ENCODE data around the gene RTL9.
"Not testable (repeated sequence)": the region's sequence is repeated elsewhere in the genome, so short reads cannot be mapped to it uniquely, and the experiment has no call there.

RTL9 gene

DNA sequence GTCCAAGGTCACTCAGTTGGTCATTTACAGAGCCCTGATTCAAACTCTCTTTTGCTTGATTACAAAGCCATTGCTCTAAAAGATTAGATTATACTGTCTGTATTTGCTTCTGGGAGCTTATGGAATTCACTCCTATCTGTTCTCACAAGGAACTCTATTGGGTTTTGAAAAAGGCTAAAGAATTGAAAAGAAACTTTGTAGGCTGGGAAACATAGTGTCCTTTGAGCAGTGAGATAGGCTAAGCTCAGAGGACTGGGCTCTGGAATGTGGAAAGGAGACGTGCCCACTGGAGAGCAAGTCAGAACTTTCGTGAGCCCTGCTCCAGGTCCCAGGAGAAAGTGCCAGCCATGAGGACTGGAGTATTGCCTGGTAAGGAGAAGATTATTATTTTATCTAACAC, at the start of gene RTL9:
Gene RTL9 (plus strand): TSS at position 301 of the 400 bp plus-strand sequence. CDS start 91,770 bp downstream, outside the sequence.
- no peak within 1 kb of the TSS for H3K4me3 ChIP-seq (ENCODE audit: low read depth, low read length)

DNA sequence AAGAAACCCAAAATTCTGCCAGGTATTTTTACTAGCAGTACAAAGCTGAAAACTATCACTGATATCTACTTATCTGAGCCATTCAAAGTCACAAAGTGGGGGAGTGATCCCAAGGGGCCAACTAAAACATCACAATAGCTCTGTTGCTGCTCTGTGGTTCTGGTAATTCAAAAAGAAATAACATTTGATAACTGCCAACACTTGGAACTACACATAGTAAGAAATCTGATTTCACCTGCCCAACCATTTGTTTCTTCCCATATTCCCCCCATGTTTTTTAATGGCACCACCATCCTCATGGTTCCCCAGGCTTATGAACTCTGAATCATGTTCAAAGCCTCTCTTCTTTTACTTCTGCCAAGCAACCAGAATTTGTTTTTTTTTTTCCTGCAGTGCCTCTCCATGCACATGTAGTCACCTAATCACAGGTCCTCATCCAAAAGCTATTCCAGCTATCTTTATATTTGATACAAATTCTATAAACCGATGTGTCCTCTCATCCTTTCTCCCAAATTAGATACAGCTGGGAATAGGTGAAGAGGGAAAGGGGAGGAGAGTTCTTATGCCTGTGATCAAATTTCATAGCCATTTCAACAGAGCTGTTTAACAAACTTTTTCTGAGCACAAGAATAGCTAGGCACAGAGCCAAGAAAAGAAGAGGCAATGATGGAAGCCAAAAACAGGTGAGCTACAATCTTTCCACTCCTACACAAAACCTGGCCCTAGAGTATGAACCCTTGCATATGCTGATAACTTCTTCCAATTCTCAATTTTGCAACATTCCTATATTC, 48.5 kb upstream of the RTL9 start:
- no peak for DNase-seq (ENCODE audit: low read depth)
- no peak overlapping the region for H3K4me3 ChIP-seq (ENCODE audit: low read depth, low read length)

More for the DNA sequence above, at the start of gene RTL9:
- no peak for DNase-seq (ENCODE audit: low read depth)

- no peak for DNase-seq (ENCODE audit: low read depth)
- H3K4me3 ChIP-seq (ENCODE audit: low read depth, low read length), result no peak overlapping the region
Observed at GRCh38 chrX:110310896-110311295, 47.8 kb upstream of the RTL9 start.

- no peak for DNase-seq (ENCODE audit: low read depth)
- no peak overlapping the region for H3K4me3 ChIP-seq (ENCODE audit: low read depth, low read length)
Observed at GRCh38 chrX:110311437-110312230, 47.0 kb upstream of the RTL9 start.

- H3K4me3 ChIP-seq (ENCODE audit: low read depth, low read length), result peak overlapping the region; percentile 72
- no peak for DNase-seq (ENCODE audit: low read depth)
Observed at GRCh38 chrX:110315551-110315950, 43.1 kb upstream of the RTL9 start.

DNA sequence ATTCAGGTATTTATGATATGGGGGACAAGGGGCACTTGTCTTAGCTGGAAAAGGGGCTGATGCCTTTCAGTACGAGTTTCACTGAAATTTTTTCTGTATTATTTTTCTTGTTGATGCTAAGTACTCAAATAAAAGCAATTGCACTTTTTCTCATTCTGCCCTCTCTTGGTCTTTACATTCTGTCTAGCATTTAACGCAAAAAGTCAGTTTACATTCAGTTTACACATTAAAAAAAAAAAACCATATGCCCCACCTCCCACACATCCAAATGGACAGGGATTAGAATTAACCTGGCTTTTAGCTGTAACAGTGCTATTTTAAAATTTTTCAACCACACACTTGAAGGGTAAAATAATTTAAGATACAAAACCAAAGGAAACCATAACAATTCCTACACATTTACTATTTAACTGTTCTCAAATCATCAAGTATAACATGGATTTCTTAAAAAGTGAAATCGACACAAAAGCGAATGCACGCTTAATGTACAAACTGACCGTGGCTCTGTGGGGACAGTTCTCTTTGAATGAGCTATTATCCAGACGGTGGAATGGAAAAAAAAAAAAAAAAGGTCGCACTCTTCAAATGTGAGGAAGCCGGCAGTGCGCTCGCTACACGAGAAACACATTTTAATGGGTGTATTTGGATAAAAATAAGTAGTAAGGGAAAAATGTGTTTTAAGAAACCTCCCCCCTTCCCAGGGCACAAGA, 42.1 kb upstream of the RTL9 start:
- peak overlapping the region; percentile 72 for H3K4me3 ChIP-seq (ENCODE audit: low read depth, low read length)
- no peak for DNase-seq (ENCODE audit: low read depth)

DNA sequence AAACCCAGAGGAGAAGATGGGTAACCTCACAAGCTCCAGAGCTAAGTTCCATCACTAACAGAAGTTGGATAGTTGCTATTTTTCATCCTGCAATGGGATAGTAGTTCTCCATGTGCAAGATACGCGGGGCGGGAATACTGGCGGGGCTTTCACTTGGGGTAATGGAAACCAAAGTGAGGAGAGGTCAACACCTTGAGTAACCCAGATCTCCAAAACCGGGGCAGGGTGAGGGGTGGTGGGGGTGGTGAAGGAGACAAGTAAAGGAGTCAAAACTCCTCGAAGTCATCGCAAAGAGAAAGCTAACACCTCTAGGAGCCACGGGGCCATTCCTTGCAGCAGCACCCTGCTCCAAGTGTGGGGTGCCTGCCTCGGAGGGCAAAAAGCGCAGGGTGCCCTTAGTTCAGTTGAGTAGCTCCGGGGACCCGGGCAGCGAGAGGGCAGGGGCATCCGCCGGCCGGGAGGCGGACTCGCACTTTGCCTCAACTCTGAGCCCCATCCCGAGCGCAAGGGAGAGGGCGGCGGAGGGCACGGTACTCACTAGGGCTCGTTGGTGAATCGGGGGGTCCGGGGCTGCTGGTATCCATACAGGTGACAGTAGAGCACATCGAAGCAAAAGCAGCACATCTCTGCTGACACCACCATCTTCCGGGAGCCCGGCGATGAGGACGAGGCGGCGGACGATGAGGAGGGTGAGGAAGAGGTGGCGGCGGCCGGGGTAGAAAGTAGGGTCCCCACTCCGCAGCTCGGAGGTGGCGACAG, 41.4 kb upstream of the RTL9 start:
- DNase-seq (ENCODE audit: low read depth), result no peak
- H3K4me3 ChIP-seq (ENCODE audit: low read depth, low read length), result peak overlapping the region; percentile 72

GRCh38 chrX:110317820-110318663, 40.6 kb upstream of the RTL9 start, which contains the start of gene AMMECR1:
TSS of gene AMMECR1 (minus strand) at chrX:110318085. CDS start at chrX:110318071, 14 bp downstream.
- peak; percentile 48 for DNase-seq (ENCODE audit: low read depth)
- peak within 1 kb of the TSS; percentile 72 for H3K4me3 ChIP-seq (ENCODE audit: low read depth, low read length)

DNA sequence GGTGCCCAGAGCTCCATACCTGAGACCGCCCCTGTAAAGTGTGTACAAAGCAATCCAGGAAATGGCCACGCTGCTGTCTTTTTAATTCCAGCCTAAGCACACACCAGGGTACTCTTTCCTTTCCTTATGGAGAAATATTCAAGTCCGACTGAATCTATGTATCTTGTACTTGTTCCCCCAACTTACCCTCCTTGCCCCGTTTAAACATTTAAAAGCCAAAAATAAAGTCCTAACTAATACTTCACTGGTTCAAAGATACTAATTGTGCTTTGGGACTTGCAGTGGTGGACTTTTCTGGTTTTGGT, 40.0 kb upstream of the RTL9 start:
- H3K4me3 ChIP-seq (ENCODE audit: low read depth, low read length), result peak overlapping the region; percentile 60
- DNase-seq (ENCODE audit: low read depth), result no peak

DNA sequence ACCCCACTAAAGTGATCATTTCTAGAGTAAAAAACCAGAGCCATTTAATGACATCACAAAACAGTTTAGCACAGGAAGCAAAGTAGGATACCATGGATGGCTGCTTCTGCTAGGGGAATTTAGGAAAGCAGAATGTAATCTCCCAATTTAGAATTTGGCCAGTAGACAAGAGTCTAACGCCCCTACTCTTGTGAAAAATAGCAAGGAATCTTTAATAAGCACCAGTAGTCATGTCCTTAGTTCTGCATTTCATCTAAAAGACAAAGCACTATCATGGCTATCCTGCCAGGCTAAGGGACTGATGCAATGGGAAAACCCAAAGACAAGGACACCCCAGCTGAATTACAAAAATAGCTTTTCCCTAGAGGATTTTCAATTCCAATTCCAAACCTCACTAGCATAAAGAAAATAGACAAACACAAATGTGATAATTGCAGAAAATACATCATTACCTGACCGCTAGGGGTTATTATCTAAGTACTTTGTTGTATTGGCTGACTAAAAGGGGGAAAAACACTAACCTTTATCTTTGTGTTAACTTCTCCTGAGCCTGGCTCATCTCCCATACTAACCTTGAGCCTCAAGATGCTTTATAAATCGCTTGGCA, 38.2 kb upstream of the RTL9 start:
- no peak for DNase-seq (ENCODE audit: low read depth)
- no peak overlapping the region for H3K4me3 ChIP-seq (ENCODE audit: low read depth, low read length)

- no peak overlapping the region for H3K4me3 ChIP-seq (ENCODE audit: low read depth, low read length)
- no peak for DNase-seq (ENCODE audit: low read depth)
Observed at GRCh38 chrX:110321081-110321480, 37.6 kb upstream of the RTL9 start.

DNA sequence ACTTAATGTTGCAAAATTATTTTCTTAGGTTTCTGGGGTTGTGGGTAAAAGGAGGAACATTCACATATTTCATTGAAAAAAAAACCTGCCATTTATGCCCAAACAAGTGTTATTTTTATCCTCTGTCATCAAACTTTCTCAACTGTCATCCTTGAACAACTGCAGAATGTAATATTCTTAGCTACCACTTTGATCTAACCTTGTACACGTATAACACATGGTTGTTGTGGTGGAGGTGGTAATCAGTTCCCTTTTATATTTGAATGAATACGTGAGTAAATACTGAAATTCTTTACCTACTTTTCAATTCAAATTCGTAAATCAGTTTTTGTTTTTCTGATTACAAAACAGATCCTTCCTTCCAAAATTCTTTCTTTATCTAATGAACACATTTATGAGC, 37.0 kb upstream of the RTL9 start:
- no peak for DNase-seq (ENCODE audit: low read depth)
- H3K4me3 ChIP-seq (ENCODE audit: low read depth, low read length), result no peak overlapping the region

- no peak overlapping the region for H3K4me3 ChIP-seq (ENCODE audit: low read depth, low read length)
- DNase-seq (ENCODE audit: low read depth), result no peak
Observed at GRCh38 chrX:110322603-110323002, 36.0 kb upstream of the RTL9 start.

DNA sequence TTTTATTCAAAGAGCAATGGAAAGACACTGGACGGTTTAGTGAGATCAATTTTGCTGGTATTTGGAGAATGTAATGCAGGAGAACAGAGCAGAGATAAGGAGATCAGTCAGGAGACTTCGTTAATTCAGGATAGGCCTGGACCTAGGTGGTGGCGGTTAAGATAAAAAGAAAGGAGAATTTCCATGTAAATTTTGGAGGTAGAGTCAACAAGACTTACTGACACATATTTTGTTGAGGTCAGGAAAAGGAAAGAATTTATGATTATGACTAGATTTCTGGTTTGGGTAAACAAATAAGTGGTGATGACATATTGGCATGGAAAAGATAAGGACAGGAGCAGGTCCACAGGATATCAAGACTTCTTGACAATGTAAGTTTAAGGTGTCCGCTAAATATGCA, 31.9 kb upstream of the RTL9 start:
- no peak for DNase-seq (ENCODE audit: low read depth)
- H3K4me3 ChIP-seq (ENCODE audit: low read depth, low read length), result no peak overlapping the region

DNA sequence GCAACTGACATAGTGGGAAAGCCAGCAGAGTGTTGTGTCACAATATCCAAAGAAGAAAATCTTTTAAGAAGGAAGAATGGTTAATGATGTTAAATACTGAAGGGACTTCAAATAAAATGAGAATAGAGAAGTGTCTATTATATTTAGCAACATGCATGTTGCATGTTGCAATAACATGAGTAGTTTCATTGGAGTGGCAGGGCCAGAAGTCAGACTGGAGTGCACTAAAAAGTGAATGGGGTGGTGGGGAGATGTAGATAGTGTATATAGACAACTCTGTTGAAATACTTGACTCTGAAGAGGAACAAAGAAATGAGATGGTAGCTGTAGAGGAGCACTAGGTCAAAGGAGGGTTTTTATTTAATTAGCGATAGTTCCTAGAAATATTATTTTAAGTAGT, 31.3 kb upstream of the RTL9 start:
- no peak overlapping the region for H3K4me3 ChIP-seq (ENCODE audit: low read depth, low read length)
- DNase-seq (ENCODE audit: low read depth), result no peak

DNA sequence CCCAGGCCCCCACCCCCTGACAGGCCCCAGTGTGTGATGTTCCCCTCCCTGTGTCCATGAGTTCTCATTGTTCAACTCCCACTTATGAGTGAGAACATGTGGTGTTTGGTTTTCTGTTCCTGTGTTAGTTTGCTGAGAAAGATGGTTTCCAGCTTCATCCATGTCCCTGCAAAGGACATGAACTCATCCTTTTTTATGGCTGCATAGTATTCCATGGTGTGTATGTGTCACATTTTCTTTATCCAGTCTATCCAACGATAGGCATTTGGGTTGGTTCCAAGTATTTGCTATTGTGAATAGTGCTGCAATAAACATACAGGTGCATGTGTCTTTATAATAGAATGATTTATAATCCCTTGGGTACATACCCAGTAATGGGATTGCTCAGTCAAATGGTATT, 30.0 kb upstream of the RTL9 start:
- DNase-seq (ENCODE audit: low read depth); H3K4me3 ChIP-seq (ENCODE audit: low read depth, low read length): not testable (repeated sequence)

DNA sequence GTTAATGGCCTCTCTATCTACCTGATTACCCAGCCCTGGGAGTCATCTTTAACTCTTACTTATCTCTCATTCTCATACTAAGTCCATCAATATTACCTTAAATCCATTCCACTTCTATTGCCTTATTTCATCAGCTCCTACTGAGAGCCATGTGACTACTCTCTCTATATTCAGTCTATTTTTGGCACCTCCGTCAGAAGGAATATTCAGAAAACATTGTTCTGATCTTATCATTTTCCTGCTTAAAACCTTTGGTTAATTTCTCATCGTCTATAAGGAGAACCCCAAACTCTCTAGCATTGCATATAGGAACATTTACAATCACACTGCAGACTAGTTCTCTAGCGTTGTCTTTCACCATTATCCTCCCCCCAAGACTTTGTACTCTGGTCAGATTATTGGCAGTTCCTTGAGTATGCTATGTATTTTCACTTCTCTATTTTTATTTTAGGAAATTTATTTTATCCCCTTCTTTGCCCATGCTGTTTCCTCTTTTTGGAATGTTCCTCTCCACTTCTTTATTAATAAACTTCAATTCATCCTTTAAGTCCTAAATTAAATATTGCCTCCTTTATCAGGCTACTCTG, 27.1 kb upstream of the RTL9 start:
- H3K4me3 ChIP-seq (ENCODE audit: low read depth, low read length), result no peak overlapping the region
- DNase-seq (ENCODE audit: low read depth), result no peak

- H3K4me3 ChIP-seq (ENCODE audit: low read depth, low read length); DNase-seq (ENCODE audit: low read depth): not testable (repeated sequence)
Observed at GRCh38 chrX:110333458-110333857, 25.2 kb upstream of the RTL9 start.

Data from skeletal muscle cell (primary cell).